HS-5 (cell line): ENCODE data around the gene PRKG1.
"Not testable (repeated sequence)": the region's sequence is repeated elsewhere in the genome, so short reads cannot be mapped to it uniquely, and the experiment has no call there.

Source experiments
- DNase-seq: peaks from one replicate; pipeline ENCODE4 v3.0.0-alpha.2; 2012; ENCODE audit warnings: low read depth

The PRKG1 gene

DNA sequence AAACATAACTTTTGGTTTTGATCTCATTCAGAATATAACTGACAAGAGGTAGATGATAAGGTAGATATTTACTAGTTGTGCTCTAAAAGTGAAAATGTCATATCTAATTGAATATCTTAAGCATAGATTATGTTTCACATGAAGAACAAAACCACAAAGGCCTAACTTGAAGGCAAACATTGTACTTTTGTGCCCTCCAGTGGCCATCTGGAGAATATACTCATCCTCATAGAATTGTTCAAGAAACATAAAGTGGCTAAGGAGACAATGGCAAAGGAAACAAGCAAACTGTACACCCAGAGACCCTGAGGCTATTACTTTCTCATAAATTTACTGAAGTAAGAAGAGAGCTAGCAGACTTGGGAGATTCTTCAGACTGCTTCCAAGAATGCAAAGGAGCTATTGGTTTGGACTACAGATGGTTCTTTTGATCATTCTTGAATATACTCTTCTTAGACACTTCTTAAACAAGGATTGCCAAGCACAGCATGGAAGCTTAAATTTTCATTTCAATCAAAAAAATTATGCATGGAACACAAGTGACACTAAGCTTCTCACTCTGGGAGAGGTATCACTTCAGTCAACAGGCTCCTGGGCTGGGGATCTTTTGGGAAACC is 1141.6 kb downstream of the PRKG1 start:
- DNase-seq = no peak

DNA sequence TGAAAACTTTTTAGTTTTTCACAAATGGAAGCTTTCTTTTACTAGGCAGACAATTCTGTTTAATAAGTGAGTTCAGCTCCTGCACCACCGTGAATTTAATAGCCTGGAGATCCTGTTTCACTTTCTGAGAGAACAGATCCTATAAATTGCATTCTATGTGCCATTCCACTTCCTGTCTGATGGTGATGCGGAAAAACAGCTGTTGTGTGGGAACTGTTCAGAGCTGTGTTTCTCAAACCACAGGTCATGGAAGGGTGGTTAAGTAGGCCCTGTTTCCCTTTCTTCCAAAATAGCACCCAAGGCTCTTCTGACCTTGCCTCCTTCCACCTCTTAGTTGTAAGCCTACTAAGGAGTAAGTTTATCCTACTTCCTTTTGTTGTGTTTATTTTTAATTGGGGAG is 1142.6 kb downstream of the PRKG1 start:
- DNase-seq = no peak

DNA sequence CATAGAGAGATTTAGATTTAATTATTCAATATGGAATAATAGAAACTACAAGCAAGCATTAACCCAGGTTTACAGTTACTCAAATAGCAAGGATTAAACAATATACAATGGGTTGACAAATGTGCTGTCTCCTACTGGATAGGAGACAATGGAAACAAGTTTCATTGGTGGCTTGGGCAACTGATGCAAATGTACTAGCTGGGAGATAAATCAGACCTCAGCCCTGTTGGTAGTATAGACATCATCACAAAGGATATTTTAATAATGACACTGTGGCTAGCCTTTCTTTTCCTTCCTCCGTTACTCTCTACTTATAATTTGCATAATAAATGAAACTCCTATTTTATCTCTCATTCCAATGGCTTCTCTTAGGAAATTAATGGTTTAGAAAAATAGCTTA is 1143.2 kb downstream of the PRKG1 start:
- DNase-seq = no peak

DNA sequence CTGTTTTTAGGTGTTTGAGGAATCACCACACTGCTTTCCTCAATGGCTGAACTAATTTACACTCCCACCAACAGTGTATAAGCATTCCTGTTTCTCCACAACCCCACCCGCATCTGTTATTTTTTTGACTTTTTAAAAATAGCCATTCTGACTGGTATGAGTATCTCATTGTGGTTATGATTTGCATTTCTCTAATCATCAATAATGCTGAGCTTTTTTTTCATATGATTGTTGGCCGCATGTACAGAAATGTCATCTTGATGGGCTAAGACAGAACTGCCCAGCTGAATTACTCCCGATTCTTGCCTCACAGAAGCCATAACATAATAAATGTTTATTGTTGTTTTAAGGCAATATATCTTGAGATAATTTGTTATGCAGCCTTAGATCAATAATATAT is 1146.7 kb downstream of the PRKG1 start:
- no peak for DNase-seq

DNA sequence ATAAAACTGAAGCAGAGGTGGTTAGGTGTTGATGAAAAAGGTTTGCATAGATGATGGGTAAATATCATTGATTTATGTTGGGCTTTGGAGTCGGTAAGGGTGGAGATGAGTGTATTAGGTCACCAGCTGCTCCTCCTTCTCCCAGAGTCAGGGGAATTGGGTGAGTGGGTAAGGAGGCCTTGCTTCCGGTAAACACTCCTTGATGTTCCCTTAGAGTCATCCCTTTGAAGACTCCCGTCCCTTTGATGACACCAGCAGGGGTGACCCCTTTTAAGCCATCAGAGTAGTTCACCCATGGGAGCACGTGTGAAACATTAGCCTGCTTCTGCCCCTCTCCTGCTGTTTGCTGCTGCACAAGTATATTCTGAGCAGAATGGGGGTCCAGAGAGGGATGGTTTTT is 1147.6 kb downstream of the PRKG1 start:
- no peak for DNase-seq

DNA sequence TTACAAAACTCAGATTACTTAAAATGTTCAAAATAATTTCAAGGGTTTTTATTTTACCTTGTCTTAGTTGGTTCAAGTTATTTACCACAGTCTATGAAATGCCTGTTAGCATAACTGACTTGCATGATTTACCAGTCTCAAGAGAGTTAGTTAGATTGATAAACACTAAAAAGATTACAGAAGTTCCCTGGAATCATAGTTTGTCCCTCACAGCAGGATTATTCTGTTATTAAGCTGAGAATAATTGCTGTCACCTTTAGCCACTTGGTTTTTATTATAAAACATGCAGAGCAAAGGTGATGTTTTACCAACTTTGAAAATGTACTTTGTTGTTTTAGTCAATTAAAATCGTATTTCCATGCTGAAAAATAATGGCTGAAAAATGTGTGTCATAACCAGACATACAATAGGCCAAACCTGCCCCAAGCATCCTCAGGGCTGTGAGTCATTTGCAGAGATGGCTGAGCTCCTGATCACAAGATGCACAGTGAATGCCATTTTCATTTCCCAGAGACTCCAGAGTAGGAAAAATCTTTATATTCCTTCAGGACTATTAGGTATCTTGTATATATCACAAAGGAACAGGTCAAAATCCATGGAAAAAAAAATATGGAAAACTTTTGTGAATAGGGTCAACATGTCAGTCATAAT is 1152.0 kb downstream of the PRKG1 start:
- DNase-seq = no peak

DNA sequence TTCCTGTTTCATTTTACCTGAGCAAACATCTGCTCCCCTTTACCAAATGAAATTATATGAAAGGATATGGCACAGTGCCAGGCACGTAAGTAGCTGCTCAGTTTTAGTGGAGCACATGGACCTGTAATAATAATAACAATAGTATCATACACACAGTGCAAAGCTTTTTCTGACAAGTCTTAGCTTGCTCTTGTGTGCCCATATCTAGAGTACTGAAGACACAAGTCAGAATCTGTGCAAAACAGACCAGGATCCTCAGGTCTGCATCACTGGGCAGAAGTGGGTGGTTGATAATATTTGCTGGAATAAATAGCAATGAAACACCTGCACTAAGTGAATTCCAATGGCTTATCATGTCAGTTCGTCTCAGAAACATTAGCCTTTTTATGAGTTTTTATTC is 1154.3 kb downstream of the PRKG1 start:
- no peak for DNase-seq

DNA sequence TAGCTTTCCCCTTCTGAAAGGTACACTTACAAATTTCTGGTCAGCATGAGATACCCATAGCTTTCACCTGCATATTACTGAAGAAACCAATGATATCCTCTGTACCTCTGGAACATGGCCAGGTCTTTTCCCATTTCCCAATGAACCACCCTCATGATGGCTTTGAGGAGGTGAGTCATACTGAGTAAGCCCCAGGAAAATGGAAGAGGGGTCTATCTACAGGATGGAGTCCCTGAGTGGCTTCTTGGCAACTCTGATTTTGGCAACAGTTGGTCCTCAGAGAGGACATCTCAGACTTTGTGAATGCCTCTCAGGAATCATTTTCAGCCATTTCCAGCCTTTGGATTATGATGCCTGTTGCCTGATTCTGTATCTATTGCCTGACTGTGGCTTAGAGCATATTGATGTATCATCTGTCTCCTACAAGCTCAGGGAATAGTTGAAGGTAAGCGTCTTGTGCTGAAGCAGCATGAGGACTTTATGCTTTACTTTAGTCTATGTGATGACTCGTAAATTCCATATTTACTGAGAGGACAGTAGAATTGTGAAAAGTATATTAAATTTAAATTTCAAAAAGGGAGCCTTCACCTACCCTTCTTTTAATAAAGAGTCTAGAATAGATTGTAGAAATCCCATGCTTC is 1155.1 kb downstream of the PRKG1 start:
- DNase-seq = no peak

DNA sequence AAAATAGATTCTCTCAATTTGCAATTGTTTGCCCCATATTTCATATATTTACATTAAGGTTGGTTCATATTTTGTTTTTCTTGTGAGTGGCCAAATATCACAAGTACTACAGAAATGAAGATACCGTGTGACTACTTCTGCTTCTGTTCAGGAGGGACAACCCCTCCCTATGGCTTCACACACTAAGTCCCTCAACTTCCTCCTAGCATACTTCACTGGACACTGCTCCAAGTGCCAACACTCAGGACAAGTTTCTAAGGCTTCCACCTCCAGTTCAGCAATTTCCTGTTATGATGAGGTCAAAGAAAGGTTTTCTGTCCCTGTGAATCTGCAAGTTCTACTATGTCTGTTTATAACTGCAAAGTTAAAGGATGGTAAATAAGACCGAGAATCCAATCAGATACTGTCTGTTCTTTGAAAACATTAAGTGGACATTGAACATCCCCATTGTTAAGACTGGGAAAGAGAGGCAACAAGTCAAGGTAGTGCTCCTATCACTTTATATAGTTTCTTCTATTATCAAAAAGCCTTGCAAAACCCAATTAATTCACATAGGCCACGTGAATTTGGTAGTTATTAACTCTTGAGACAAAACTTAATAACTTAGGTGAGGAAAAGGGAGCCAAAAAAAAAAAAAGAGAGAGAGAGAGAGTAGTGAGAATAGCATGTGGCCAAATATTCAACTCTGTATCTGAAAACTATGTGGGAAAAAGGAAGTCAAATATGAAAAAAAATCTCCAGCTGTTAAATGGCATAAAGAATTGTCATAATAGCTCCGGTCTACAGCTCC is 1158.5 kb downstream of the PRKG1 start:
- no peak for DNase-seq

DNA sequence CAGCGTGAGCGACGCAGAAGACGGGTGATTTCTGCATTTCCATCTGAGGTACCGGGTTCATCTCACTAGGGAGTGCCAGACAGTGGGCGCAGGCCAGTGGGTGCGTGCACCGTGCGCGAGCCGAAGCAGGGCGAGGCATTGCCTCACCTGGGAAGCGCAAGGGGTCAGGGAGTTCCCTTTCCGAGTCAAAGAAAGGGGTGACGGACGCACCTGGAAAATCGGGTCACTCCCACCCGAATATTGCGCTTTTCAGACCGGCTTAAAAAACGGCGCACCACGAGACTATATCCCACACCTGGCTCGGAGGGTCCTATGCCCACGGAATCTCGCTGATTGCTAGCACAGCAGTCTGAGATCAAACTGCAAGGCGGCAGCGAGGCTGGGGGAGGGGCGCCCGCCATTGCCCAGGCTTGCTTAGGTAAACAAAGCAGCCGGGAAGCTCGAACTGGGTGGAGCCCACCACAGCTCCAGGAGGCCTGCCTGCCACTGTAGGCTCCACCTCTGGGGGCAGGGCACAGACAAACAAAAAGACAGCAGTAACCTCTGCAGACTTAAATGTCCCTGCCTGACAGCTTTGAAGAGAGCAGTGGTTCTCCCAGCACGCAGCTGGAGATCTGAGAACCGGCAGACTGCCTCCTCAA is 1159.2 kb downstream of the PRKG1 start:
- DNase-seq = not testable (repeated sequence)

DNA sequence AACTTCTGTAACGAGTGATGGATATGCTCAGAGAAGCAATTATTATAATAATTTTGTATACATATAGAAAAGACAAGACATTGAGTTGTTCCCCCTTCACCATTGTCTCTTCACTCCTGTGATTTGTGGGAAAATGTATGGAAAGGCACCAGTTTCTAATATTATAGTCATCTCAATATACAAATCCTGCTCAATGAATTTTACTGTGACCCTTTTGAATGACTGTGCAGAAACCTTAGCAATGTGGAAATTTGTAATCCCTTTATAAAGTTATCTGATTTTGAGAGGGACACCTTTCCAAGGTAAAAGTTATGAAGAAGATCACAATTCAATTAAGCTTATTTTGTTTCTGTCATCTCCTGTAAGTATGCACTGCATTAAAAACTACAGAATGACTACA is 1165.5 kb downstream of the PRKG1 start:
- DNase-seq = no peak

DNA sequence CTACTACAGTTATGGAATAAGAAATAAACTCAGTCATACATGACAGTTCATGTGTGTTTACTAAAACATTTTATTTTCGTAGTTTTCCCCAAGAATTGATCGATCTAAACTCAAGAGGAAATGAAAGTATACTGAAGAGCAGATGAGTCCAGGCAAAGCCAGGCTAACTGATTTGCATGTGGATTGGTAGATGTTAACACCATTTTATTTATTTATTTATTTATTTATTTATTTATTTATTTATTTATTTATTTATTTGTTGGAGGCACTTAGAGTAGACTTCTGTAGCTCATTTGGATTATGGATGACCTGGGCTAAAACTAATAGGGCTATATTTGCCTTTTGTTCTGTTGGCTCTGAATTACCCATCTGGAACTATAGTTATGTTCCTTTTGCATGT is 1171.3 kb downstream of the PRKG1 start:
- DNase-seq = no peak

DNA sequence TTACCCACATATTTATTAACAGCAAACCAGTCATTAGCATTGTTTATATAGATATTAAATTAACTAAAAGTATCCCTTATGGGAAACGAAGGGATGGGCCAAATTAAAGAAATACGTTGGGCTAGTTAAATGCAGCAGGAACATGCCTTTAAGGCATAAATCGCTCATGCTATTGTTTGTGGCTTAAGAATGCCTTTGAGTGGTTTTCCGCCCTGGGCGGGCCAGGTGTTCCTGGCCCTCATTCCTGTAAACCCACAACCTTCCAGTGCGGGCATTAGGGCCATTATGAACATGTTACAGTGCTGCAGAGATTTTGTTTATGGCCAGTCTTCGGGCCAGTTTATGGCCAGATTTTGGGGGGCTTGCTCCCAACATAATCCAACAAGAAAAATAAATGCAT is 1173.6 kb downstream of the PRKG1 start:
- DNase-seq = not testable (repeated sequence)

DNA sequence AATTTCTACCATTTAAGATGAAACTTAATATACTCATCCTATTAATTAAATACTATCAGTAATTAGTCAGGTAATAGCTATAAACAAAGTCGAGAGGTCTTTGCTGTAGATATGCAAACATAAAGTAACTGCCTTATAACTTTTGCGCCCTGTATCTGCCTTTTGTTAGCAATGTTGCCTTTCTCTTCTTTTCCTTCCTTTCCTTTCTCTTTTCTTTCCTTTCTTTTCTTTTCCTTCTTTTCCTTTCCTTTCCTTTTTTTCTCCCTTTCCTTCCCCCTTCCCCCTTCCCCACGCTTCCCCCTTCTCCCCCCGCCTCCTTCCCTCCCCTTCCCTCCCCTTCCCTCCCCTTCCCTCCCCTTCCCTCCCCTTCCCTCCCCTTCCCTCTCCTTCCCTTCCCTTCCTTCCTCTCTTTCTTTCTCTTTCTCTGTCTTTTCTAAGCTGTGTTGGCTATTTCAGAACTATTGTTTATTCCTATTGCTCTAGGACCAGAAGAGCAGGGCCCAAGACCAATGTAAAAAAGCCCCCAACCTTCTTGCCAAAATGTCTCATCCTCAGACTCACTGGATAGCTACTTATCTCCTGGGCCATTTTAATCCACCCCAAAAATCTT is 1174.5 kb downstream of the PRKG1 start:
- DNase-seq = no peak

DNA sequence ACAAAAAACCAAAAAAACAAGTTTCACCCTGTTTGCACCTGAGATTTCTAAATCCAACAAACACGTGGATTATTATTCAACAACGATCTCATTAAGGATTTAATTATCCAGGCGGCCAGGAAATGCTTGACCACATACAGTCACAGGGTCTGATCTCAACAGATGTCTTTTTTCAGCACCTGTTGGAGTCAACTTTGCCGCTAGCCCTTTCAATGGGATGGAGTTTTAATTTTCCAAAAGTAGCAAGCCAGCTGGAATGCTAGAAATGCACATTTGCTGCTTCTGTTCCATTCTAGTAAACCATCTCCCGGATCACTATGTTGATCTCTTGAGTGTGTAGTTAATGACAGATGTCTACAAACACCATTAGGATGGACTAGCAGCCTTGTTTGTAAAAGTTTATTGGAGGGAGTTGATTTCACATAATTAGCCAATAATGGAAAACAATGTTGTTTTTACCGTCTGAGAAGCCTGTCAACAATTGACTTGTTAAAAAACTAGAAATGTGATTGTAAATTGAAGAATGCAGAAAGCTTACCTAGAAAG is 1175.6 kb downstream of the PRKG1 start:
- DNase-seq = no peak

DNA sequence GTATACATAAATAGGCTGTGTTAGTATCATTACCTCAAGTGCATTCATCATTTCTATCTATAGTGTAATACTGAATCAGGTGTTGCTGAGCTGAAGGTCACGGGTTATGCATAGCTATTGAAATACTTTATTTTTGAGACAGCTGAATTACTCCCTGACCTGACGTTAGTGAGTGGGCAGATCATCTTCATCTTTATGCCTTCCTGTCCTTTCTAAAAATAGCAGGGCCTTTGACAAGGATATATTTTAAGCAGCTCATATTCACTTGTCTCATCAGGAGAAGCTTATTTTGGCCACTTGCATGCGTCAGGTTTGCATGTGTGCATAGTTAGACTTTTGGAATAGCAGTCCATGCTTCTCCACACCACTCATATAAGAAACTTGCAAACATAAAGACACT is 1176.2 kb downstream of the PRKG1 start:
- DNase-seq = no peak

DNA sequence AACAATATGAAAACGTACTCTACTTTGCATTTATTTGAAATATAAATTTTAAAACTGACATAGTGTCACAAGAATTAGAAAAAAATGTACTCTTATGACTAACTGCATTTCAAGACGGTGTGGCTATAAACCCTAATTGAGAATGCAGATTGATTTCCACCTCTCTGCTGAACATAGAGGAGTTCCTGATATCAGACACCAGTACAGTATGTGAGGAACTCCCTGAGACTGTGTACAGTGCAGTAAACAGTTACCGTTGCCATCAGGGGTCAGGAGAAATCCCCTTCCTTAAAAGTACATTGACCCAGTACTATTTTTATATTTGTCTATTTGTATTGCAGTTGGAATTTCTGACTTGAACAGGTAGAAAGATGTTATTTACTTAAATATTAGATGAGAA is 1178.0 kb downstream of the PRKG1 start:
- no peak for DNase-seq

DNA sequence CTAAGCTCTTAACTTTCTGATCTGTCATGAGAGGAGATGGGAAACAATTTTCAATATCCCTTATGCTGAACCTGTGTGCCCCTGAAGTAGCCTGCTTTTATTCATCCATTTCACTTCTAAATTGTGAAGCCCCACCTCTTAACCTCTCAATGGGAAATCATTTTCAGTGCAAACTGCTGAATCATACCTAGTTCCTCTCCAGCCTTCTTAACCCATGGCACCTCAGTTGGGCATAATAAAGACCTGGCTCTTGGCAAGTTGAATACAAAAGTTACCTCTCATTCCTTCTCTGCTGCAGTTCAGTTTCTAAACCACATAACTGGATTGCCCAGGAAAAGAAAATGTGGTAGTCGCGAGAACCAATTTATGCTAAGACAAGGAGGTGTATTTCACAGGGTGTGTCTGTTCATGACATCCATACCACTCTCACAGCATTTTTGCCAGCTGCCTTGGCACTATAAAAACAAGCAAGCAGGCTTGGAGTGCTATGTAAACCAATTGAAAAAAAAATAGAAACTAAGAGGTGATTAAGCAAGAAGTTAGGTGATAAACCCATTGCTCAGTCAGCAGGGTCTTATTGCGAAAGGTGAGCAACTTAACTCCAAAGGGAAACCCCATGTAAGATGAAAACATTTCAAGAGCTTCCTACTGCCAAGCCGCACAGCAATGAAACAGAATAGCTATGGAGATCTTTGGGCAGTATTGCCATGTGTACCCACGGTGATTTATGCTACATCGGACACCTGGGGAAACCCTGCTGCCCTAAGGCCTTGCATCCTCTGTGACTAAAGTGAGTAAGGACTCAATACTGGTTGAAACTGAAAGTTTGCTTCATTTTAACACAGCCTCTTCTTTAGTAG is 1182.8 kb downstream of the PRKG1 start:
- peak; percentile 0 for DNase-seq

DNA sequence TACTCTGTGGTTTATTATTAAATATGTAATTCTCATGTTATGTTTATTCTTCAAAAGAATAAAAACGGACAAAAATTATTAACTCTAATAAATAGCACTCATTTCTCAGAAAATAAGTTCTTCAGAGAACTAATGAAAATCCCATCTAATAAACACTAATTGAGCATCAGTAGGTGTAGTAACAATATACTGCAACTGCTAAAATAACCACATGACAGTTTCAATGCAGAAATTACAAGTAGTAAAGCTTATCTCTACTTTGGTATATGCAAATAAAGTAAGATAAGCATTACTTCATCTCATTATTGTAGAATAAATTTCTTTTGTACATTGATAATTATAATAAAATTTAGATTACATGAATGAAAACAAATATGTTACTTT is 1183.4 kb downstream of the PRKG1 start:
- DNase-seq = no peak

DNA sequence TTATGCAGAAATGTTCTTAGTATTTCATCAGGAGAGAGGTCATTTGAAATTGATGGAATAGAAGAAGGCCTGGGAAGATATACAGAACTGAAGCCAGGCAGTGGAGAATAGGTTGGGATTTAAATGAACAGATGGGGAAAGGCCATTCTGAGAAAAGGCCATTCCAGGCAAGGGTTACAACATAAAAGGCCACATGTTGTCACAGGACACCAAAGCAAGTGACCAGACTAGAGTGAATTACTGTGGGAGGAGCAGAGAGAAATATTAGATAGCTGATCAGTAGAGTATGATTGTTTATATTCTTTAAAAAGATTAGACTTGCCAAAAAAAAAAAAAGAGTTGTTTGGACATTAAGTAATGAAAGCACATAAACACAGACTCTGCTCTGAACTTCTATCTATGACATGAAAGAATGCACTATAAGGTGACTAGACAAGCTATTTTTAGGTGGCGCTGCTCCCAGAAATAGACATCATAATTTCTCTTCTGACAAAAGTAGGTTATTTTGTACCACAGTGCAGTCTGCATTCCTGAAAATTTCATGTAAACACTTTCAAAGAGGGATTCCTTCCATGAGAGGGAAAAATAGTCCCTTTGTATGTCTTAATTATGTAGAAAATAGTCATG is 1184.6 kb downstream of the PRKG1 start:
- no peak for DNase-seq
